Stimulated activated naive CD4-positive, alpha-beta T cell (primary cell): ENCODE measurements around the gene GRM7.

Experiments used
- DNase-seq, 6 experiments: peaks; one replicate each; lab custom pipeline; 2025; lab: John Stamatoyannopoulos, UW

Gene GRM7

DNA sequence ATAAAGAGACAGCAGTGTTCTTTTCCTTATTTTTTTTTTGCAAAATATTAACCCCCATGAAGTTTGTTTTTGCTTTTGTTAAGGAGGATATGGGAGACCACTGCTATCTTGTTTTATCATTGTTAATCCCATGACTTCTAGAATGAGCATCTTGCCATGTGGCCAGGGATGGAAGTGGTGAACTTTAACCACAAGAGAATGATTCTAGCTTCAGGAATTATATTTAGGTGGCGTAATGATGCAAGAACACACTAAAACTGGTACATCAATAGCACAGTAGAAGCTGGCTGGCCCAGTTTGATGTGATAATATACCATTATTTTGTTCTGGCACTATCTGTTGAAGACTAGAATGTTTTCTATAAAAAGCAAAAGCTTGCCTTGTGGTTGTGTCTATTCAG is 720.9 kb downstream of the GRM7 start:
- DNase-seq: no peak

DNA sequence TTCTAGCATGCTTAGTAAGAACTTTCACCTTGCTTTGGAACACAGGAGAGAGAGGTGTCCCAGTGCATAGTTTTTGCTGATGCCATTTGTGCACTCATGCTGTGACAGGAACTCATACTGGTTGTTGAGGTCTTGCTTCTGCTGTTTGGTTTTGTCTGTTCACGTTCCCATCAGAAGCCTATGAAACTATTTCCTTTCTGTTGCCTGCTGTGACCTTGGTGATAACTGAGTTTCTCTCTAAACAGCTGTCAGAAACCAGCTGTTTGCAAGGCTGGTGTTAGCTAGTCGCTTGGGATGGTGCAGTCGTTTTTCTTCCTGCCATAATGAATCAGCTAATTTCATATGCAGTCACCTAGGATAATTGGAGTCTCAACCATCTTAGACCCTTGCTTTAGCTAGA is 724.1 kb downstream of the GRM7 start:
- DNase-seq: no peak

DNA sequence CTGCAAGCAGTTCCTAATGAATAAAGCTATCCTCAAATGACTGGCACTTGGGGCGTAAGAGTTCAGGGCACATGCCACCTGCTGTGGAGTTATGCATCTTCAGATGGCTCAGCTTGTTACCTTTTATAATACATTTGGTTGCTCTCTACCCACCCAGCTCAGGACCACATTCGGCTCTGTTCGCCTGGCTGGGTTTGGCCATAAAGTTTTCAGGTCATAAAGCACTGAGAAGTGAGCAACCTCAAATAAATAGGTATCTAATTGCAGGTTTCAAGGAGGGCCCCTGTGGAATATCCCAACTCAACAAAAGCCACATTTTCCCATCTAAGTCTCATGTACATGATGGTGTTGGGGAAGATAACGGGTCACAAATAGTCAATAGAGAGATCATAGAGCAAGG is 727.3 kb downstream of the GRM7 start:
- no peak for DNase-seq

DNA sequence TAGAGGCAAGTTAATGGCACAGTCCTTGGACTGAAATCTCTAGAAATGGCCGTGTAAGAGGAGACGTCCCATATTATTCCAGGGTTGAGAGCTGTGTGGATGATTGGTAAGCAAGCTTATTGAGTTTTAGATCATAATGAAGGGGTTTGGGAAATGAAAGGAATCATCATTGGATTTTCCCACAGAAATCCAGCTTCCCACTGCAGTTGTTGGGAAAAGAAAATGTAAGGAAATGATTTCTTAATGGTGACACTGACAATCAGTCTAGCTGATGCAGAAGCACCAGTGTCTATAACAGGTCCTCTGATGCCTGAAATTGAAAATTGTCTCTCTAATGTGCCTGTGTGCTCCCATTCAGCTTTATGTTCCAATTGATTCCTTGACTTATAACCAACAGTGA is 728.6 kb downstream of the GRM7 start:
- no peak for DNase-seq

DNA sequence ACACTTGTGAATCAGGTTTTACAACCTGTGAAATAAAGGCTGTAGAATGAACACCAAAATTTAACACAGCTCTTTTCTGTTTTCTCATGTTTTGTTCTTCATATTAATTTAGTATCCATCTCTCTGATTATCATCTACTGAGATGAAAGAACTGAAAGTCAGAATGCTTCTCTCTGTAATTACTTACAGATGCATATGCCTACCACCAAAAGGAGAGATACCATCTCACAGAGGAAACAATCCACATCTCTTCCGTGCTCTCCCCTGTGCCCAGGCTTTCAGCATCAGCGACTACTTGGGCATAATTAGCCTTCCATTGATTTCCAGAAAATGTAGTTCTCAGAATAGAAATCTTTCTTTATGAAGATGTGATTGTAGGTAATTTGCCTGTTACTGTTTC is 741.4 kb downstream of the GRM7 start:
- DNase-seq: no peak

DNA sequence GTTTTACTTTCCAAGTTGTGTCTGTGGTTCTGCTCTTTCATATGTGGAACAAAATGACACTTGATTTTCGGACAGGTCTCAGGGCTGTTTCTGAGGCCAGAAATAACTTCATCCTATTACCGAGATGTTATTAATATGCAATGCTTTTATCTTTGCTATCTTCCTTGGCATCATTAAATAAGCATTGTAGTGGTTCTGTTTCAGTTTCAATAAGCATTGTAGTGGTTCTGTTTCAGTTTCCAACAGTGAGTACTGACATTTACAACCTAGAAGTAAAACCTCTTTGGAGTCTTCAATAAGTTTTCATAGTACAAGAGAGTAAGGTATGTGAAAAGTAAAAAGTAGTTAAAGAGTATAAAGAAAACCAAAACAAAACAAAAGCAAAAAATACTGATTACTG is 746.2 kb downstream of the GRM7 start:
- DNase-seq: no peak

DNA sequence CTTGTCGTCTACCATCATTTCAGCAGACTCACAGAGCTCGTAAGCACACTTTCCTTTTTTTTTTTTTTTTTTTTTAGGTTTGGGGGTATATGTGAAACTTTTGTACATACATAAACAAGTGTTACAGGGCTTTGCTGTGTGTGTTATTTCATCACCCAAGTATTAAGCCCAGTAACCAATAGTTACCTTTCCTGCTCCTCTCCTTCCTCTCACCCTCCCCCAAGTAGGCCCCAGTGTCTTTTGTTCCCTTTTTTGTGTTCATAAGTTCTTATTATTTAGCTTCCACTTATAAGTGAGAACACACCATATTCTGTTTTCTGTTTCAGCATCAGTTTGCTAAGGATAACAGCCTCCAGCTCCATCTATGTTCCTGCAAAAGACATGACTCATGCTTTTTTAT is 746.8 kb downstream of the GRM7 start:
- DNase-seq: no peak

DNA sequence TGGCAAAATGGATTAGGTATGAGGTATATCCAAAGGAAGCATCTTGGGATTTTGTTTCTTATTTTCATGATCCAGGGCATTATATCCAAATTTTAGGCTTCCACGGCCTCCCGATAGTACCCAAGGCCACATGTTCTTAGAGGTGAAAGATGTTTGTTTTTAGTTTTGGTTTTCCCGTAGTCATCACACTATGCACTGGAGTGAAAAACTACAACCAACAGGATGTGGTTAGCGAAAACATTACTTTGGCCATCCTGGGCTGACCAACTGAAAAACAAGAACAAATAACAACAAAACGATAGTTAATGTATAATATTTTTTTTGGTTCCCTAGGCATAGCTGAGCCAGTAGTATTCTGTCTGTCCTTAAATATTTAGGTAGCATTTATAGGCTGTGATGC is 749.7 kb downstream of the GRM7 start:
- no peak for DNase-seq

DNA sequence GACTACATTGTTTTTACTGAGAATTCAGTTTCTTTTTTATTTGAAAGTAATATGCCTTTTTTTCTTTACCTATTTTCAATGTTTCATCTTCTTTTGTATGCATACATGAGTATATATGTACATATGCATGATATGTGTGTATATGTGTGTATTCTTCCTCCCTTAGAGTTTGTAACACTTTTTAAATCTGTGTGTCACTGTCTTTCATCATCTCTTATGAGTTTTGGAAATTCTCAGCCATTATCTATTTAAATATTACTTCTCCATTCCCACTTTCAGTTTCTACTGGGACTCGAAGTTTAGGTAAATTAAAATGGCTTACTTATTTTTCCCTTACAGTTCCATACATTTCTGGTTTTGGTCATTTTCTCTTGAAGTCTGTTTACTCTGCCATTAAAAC is 754.1 kb downstream of the GRM7 start:
- no peak for DNase-seq

DNA sequence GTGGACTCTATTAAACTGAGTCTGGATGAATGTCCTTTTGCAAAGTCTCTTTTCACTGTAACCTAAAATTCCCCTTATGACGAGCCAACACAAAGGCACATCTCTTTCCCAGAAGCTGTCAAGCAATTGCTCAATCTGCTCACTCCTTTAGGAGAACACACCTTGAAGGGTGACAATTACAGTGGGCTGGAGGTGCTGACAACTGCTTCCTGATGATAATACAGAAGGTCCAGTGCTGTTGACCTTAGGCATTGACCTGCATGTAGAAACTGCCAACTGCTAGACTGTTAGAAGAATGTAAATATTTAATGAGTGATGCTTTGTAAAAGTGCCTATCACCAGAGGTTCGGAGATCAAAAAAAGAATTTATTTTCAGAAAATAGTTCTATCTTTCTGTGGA is 757.7 kb downstream of the GRM7 start:
- DNase-seq: no peak

DNA sequence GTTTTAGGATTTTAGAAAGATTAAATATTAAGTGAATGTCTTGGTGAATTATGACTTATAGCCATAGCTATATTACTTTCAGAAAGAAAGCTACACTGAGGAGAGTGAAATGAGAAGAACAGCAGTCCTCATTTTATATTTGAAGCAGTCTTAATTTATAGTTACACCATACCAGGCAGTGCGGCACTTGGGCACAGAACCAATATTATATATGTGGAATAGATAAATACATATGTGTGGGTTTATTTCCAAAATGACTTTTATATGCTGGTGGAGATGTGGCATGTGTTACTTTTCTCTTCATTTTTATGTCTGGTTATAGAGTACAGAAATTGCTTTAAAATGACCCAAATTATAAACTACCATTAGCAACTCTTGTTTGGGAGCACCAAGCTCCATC is 759.5 kb downstream of the GRM7 start:
- DNase-seq: no peak

DNA sequence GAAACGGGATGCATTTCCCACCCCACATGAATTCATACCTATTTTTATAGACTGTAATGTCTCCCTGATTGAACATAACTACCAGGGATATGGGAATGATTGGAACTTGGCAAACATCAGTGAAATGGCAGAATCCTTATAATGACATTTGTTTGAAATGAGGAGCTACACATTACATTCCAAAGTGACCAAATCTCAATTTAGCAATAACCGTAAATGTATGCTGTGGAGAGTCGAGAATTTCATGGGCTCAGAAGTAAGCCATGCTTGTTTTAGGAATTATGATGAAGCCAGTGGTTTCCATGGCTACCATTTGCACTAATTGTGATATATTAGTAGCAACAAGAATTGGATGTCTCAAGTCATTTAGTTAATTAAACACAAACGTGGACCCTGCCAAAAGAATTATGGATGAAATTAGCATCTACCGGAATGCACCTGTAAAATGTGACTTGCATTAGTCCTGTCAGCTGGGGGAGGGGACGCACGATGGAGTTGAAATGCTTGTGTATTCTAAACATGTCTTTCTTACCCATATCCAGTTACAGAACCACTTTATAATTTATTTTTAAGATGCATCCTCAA is 760.2 kb downstream of the GRM7 start:
- DNase-seq: no peak

DNA sequence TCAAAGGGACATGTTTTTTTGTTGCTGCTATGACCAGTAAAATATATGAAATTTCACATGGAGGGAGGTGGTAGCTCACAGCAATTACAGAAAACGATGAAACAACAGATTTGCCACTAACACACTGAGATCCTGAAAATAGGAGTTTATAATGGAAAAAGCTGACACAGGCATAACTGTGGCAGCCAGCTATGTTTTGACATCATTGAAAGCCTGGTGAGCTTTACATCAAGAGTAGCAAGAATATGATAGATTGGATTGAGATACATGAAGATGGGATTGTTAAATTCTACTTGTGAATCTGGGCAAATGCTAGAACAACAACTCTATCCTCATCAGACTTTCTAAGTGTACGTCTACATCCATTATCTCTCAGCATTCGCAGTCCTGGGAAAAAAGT is 760.7 kb downstream of the GRM7 start:
- no peak for DNase-seq

DNA sequence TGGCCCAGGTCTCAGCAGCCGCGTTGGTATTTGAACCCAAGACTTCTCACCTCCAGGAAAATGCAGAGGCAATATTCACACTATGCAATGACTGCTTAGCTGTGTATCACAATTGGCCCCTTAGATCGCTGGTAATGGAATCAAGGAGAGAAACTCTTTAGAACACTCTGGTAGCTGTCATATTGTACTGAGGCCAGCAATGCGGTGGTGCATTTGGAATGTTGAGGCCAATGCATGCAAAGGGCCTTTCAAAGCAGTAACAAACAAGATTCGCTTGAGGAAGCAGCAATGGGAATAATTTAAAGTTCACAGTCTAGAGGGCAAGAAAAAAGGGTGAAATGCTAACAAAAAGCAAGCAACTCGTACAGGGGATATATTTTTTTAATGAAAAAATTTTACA is 764.1 kb downstream of the GRM7 start:
- DNase-seq: no peak

DNA sequence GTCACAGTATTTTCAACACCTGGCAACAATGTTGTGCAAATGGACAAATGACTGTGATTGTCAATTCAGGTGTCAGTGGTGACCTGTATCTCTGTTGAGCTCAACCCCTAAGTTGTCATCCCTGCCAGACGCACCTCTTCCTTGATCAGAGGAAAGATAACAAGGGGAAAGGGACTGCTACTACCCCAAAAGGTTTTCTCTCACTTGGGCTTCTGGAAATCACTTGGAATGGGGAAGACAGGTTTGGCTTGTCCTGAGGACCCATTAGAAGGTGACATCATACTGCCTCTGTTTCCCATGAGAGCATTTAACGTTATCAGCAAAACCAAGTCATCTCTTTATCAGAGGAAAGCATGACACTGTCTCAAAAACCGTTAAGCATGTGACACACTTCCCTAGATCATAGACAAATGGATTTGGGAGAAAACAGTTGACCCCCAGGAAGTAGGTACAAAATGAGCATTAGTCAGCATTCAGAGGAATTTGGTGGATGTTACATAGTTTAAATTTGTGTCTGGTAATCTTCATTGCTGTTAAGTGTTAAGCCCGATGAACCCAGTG is 769.5 kb downstream of the GRM7 start:
- no peak for DNase-seq

DNA sequence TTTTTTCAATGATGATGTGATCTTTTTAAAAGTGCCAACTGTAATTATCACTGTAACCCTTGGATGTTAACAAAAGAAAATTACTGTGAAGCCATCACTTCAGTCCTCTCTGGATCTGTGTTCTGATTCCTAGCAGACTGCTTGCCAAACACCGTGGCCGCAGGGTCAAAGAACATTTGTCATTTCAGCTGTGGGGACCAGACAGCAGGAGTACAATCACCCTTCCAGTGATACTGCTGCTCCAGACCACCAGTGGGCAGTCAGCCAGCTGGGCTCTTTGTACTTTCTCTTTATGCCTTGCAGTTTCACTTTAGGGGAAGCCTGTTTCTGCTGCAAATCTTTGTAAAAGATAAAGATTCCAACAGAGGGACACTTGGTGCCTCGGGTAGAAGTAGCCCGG is 770.0 kb downstream of the GRM7 start:
- no peak for DNase-seq

DNA sequence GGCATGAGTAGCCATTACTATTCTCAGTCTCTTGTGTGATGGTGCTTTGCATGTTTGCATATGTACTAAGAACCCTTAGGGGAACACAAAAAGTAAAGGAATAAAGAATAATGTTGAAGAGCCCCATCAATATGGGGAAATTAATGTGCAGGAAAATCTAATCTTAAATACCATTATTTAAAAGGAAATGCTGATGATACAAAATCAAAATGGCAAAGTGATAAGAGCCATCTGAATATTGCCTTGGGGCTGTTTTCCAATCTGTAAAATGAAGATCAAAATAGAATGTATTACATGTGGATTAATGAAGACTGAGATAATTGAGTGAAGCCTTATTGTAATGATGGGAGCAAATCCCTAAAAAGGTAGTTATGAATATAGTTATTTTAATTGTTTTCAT is 771.4 kb downstream of the GRM7 start:
- DNase-seq: no peak

DNA sequence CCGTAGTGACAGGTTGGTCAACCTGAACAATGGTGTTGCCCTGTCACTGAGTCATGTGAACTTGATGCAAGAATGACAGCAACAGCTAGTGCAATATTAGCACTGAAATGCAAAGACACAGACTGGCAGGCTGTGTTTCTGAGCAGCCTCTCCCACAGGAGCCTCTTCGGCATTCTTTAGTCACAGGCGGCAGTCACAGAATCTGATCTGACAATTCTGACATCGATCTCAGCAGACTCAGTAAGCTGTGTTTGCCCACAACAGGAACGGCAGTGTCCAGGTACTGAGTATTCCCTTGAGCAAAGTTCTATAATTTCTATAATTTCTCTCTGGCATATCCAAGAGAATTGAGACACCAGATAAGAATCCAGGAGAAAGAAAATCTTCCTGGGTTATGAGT is 776.8 kb downstream of the GRM7 start:
- no peak for DNase-seq

DNA sequence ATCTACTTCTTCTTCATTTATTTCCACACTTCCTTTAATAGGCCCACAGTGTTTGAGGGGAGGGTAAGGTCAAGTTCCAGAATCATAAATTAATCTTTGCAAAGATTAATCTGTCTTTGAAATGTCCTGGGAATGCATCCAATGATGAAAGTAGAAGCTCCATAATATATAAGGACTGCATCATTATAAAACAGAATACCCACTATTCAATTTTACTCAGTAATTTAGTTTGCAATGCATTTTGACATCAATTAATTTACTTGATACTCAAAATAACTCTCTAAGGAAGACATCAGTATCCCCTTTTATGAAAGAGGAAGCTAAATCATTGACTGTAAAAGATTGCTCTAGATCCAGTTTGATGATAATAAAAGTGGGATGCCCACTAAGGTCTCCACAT is 777.2 kb downstream of the GRM7 start:
- no peak for DNase-seq

DNA sequence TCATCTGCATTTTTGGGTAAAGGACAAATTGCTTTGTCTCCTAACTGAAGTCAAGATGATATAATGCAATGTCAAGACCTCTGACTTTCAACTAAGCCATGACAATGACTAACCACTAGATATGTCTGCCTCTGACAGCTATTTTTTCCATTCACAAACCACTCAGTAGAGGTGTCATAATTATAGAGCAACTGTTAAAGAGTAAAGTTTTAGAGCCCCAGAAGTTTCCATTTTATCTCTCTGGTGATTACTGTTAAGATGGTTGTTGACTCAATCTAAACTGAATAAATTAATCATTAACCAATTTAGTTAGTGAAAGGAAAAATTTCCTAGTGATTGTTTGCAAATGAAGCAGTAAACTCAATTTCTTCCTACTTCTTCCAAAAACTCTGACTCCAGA is 779.9 kb downstream of the GRM7 start:
- no peak for DNase-seq

DNA sequence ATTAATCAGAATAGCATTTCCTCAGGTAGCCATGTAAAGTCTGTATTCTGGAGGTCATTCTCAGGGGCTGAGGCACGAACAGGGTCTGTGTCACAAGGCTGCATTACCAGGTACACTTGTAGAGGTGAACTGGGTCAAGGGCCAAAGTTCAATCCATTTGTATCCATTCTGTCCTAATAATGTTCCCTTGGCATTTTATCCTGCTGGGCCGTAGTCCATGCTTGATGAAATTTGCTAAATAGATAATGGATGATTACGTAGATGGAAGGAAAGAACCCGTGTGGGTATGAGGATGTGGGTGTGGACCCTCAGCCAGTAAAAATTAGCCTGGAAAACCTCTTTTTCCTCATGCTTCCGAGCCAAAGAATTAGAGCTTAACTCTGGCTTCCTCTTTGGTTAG is 785.9 kb downstream of the GRM7 start:
- no peak for DNase-seq

DNA sequence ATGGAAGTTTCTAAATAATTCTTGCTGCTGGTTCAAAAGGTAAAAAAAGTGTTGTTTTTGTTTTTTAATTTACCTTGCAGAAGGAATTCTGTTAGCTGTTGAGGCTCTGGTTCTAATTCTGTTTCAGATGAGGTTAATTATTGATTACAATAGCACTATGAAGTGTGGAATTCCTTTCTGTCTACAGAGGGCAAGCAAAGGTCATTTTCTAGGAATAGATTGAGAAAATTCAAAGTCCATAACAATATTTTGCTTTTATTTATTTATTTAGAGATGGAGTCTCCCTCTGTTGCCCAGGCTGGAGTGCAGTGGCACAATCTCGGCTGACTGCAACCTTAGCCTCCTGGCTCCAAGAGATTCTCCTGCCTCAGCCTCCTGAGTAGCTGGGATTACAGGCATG is 789.6 kb downstream of the GRM7 start:
- DNase-seq: no peak

DNA sequence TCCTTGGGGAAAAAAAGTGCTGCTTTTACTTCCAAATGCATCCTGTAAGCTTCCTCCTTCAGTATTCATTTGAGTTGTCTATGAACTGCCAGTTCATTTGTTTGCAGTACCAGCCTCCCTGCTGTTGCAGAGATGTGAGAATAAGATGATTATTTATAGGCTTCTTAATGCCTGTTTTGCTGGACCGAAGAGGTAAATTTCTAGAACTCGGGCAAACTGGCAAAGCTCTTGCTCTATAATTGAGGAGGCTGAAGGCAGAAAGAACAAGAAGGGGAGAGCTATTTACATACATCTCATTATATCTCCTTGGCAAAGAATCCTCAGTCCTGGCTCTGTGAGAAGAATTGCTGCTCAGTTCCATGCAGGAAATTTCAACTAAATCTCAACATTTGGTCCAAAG is 790.4 kb downstream of the GRM7 start:
- no peak for DNase-seq

DNA sequence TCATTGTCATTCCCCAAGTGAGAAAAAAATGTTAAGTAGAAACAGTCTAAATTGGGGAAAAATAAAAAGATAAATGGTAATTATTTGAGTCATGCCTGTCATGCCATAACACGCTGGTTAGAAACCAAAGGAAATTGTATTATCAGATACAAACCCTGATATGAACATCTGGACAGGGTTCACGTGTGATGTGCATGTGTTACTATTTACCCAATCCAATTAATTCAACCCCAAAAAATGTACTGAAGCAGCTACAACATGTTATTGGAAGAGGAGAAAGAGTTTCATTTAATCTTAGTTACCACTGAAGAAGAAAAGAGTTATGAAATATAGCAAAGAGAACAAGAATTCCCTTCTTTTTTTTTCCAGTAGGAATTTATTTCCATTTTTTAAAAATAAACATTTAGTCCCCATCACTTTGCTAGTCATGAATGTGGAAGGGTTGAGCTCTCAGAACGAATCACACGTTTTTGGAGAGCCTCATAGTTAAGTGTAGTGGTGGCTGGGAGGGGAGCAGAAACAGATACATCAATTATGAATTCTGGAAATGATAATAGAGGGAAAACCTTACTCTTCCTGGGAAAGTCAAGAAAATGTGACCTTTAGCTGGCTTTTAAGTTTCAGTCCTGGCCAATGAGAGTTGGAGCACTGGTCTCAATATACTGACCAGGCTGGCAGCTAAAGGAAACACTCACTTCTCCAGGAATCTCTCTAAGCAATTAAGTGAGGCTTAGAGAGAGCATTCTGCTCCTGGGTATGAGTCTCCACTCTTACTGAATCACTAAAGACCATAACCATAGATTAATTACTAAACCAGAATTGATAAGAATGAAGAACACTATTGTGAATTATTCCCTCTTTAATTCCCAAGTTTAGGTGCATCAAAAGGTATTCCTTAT is 796.5 kb downstream of the GRM7 start:
- DNase-seq: no peak
